HepG2 (cell line): Measurements from ENCODE around the gene CSTF3. TPM values are rescaled to one million over a fixed set of nuclear protein-coding genes. Genes with fewer than 3 reads are reported as not detected.

Experiments
- CEBPG ChIP-seq: IDR thresholded peaks from 2 replicates; pipeline ENCODE4 v1.6.1; 2016
- MEIS1 ChIP-seq: sonication (generic); formaldehyde crosslinking; IDR thresholded peaks from 2 replicates; pipeline ENCODE4 v1.9.0; 2021; ENCODE audit warnings: mild to moderate bottlenecking, missing genetic modification reagents, moderate library complexity, borderline replicate concordance
- NFE2L2 ChIP-seq: fragments of 150-350 bp; IDR thresholded peaks from 2 replicates; pipeline ENCODE4 v1.6.1; 2014; ENCODE audit warnings: low read length
- PPARG ChIP-seq: conservative IDR thresholded peaks from 2 replicates; pipeline ENCODE4 v1.6.1; 2016; ENCODE audit warnings: missing biosample characterization, missing genetic modification reagents
- RBAK ChIP-seq: sonication (generic); formaldehyde crosslinking; IDR thresholded peaks from 2 replicates; pipeline ENCODE4 v1.5.1; 2020; ENCODE audit warnings: mild to moderate bottlenecking, missing genetic modification reagents
- ZEB1 ChIP-seq: IDR thresholded peaks from 2 replicates; pipeline ENCODE4 v1.6.1; 2012; ENCODE audit warnings: mild to moderate bottlenecking, low read depth, inconsistent platforms; ENCODE audit not compliant: insufficient replicate concordance
- ZNF232 ChIP-seq: sonication (generic); formaldehyde crosslinking; IDR thresholded peaks from 2 replicates; pipeline ENCODE4 v1.4.0; 2020; ENCODE audit warnings: missing genetic modification reagents, borderline replicate concordance
- ZNF382 ChIP-seq: sonication (generic); formaldehyde crosslinking; IDR thresholded peaks from 2 replicates; pipeline ENCODE4 v1.5.0; 2020; ENCODE audit warnings: missing genetic modification reagents, mild to moderate bottlenecking, borderline replicate concordance
- ZNF383 ChIP-seq: sonication (generic); formaldehyde crosslinking; IDR thresholded peaks from 2 replicates; pipeline ENCODE4 v1.4.0; 2020; ENCODE audit warnings: missing genetic modification reagents, mild to moderate bottlenecking, borderline replicate concordance
- ZNF460 ChIP-seq: sonication (generic); formaldehyde crosslinking; IDR thresholded peaks from 2 replicates; pipeline ENCODE4 v1.5.1; 2020; ENCODE audit warnings: missing genetic modification reagents, mild to moderate bottlenecking, borderline replicate concordance
- polyA plus RNA-seq, 8 experiments: library from polyadenylated mRNA; depleted of rRNA in 3 of 8; stranded (reverse) in 7 of 8; unstranded in 1 of 8; fragments of >200 nt; fragmentation: Illumina TruSeq in 4 of 8; extraction: Trizol in 4 of 8; gene quantifications; 2 replicates each; pipeline versions ENCODE4 v1.2.1 to v1.2.3, GENCODE V29; 2011 to 2016; ENCODE audit warnings: low read depth in 4 of 8, missing spikeins in 1 of 8, mixed read lengths in 1 of 8; ENCODE audit not compliant: insufficient read depth in 1 of 8
- total RNA-seq, 5 experiments: library from RNA; depleted of rRNA; stranded (reverse); fragments of >200 nt; fragmentation: Illumina TruSeq; extraction: Trizol; gene quantifications; 2 replicates each; pipeline ENCODE4 v1.2.3, GENCODE V29; 2016; ENCODE audit warnings: low read depth in 1 of 5
- TF ChIP-seq, protein P1 (sequence below): sonication (generic); formaldehyde crosslinking; IDR thresholded peaks from 2 replicates; pipeline ENCODE4 v1.5.0; 2020; ENCODE audit warnings: mild to moderate bottlenecking, missing genetic modification reagents, moderate library complexity
- TF ChIP-seq, protein P2 (sequence below): IDR thresholded peaks from 2 replicates; pipeline ENCODE4 v1.6.1; 2016; ENCODE audit warnings: missing compliant biosample characterization, missing genetic modification reagents, borderline replicate concordance
- TF ChIP-seq, protein P3 (sequence below): IDR thresholded peaks from 2 replicates; pipeline ENCODE4 v1.6.1; 2018; ENCODE audit warnings: missing genetic modification reagents
- TF ChIP-seq, protein P4 (sequence below): sonication (generic); formaldehyde crosslinking; IDR thresholded peaks from 2 replicates; pipeline ENCODE4 v1.4.0; 2020; ENCODE audit warnings: mild to moderate bottlenecking, missing genetic modification reagents
- TF ChIP-seq, protein P5 (sequence below): IDR thresholded peaks from 2 replicates; pipeline ENCODE4 v1.6.1; 2016; ENCODE audit warnings: low read depth, borderline replicate concordance
- TF ChIP-seq, protein P6 (sequence below): IDR thresholded peaks from 2 replicates; pipeline ENCODE4 v1.6.1; 2016

Gene CSTF3
- total and polyA plus RNA-seq, 2 of the 13 experiments (the other 11 are each of a cell fraction or from before 2014, with no cell fraction given) = 21.5 to 43.6 TPM

DNA sequence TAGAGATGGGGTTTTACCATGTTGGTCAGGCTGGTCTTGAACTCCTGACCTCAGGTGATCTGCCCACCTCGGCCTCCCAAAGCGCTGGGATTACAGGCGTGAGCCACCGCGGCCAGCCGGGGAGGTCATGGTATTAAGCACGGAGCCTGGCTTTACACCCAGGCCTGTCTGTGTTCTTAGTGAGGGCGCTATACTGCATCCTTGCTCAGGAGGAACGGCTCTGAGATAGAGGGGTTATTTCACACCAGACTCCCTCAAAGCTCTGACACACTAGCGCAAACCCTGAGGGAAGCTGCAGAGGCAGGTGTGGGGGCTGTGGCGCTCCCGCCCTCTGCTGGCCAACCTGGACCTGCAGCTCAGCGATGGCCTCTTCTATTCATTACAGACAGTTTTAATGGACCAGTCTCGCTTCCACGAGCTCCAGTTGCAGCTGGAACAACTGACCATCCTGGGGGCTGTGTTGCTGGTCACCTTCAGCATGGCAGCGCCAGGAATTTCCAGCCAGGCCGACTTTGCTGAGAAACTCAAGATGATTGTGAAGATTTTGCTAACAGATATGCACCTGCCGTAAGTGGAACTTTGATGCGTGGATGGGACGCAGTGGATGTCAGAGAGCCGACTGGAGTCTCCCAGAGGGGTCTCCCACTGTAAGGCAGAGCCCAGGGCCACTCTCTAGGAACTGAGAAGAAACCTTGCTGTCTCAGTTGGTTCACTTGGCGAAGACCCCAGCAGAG lies 95.7 kb downstream of the CSTF3 start (continued):
- TF ChIP-seq ZNF383 (no peak), ZNF382 (no peak), PPARG (CRISPR knock-in tag) (0 out of 2 replicates have a peak, but pooled peaks have one; percentile 17), RBAK (no peak), MEIS1 (CRISPR knock-in tag) (no peak), ZNF232 (CRISPR knock-in tag) (no peak; the same call in 1 of the 2 replicates), NFE2L2 (no peak), CEBPG (CRISPR knock-in tag) (no peak), ZNF460 (CRISPR knock-in tag) (no peak), ZEB1 (no peak)
- TF ChIP-seq, protein P1, sequence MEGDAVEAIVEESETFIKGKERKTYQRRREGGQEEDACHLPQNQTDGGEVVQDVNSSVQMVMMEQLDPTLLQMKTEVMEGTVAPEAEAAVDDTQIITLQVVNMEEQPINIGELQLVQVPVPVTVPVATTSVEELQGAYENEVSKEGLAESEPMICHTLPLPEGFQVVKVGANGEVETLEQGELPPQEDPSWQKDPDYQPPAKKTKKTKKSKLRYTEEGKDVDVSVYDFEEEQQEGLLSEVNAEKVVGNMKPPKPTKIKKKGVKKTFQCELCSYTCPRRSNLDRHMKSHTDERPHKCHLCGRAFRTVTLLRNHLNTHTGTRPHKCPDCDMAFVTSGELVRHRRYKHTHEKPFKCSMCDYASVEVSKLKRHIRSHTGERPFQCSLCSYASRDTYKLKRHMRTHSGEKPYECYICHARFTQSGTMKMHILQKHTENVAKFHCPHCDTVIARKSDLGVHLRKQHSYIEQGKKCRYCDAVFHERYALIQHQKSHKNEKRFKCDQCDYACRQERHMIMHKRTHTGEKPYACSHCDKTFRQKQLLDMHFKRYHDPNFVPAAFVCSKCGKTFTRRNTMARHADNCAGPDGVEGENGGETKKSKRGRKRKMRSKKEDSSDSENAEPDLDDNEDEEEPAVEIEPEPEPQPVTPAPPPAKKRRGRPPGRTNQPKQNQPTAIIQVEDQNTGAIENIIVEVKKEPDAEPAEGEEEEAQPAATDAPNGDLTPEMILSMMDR (CRISPR knock-in tag) = peak; percentile 96
- TF ChIP-seq, protein P2, sequence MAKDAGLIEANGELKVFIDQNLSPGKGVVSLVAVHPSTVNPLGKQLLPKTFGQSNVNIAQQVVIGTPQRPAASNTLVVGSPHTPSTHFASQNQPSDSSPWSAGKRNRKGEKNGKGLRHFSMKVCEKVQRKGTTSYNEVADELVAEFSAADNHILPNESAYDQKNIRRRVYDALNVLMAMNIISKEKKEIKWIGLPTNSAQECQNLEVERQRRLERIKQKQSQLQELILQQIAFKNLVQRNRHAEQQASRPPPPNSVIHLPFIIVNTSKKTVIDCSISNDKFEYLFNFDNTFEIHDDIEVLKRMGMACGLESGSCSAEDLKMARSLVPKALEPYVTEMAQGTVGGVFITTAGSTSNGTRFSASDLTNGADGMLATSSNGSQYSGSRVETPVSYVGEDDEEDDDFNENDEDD = no peak
- TF ChIP-seq, protein P3, sequence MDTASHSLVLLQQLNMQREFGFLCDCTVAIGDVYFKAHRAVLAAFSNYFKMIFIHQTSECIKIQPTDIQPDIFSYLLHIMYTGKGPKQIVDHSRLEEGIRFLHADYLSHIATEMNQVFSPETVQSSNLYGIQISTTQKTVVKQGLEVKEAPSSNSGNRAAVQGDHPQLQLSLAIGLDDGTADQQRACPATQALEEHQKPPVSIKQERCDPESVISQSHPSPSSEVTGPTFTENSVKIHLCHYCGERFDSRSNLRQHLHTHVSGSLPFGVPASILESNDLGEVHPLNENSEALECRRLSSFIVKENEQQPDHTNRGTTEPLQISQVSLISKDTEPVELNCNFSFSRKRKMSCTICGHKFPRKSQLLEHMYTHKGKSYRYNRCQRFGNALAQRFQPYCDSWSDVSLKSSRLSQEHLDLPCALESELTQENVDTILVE (CRISPR knock-in tag) = 0 out of 2 replicates have a peak, but pooled peaks have one; percentile 46
- TF ChIP-seq, protein P4, sequence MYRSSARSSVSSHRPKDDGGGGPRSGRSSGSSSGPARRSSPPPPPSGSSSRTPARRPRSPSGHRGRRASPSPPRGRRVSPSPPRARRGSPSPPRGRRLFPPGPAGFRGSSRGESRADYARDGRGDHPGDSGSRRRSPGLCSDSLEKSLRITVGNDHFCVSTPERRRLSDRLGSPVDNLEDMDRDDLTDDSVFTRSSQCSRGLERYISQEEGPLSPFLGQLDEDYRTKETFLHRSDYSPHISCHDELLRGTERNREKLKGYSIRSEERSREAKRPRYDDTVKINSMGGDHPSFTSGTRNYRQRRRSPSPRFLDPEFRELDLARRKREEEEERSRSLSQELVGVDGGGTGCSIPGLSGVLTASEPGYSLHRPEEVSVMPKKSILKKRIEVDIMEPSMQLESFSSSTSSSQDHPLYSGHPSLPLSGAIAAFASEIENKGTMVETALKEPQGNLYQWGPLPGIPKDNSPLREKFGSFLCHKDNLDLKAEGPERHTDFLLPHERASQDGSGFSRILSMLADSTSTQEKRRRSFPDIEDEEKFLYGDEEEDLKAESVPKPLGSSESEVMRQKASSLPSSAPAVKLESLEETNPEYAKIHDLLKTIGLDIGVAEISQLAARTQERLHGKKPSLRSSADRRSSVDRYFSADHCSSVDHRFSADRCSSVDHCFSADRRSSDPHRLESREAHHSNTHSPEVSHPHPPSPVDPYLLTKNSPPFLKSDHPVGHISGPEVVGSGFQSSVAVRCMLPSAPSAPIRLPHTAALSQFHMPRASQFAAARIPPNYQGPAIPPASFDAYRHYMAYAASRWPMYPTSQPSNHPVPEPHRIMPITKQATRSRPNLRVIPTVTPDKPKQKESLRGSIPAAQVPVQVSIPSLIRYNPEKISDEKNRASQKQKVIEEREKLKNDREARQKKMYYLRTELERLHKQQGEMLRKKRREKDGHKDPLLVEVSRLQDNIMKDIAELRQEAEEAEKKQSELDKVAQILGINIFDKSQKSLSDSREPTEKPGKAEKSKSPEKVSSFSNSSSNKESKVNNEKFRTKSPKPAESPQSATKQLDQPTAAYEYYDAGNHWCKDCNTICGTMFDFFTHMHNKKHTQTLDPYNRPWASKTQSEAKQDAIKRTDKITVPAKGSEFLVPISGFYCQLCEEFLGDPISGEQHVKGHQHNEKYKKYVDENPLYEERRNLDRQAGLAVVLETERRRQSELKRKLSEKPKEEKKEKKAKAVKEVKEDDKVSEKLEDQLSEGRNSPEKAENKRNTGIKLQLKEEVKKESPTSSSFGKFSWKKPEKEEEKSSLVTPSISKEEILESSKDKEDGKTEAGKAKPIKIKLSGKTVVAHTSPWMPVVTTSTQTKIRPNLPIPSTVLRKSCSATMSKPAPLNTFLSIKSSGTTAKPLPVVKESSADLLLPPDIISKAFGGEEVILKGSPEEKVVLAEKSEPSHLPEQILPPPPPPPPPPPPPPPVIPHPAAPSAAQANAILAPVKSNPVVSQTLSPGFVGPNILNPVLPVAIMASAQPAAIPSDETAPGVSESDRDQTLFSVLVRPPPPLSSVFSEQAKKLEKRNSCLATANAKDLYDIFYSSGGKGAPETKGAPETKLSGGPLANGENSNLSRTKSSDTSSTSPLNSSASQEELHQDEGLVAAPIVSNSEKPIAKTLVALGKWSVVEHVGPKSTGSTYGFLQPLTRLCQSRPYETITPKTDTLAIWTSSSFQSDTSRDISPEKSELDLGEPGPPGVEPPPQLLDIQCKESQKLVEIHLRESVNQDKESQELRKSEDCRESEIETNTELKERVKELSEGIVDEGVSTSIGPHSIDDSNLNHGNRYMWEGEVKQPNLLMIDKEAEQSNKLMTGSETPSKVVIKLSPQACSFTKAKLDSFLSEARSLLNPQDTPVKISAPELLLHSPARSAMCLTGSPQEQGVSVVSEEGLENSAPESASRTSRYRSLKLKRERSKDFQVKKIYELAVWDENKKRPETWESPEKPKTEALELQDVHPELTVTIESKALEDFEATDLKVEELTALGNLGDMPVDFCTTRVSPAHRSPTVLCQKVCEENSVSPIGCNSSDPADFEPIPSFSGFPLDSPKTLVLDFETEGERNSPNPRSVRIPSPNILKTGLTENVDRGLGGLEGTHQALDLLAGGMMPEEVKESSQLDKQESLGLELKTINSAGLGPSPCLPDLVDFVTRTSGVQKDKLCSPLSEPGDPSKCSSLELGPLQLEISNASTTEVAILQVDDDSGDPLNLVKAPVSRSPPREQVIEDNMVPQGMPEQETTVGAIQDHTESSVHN (CRISPR knock-in tag) = no peak
- TF ChIP-seq, protein P5, sequence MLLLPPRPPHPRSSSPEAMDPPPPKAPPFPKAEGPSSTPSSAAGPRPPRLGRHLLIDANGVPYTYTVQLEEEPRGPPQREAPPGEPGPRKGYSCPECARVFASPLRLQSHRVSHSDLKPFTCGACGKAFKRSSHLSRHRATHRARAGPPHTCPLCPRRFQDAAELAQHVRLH = no peak
- TF ChIP-seq, protein P6, sequence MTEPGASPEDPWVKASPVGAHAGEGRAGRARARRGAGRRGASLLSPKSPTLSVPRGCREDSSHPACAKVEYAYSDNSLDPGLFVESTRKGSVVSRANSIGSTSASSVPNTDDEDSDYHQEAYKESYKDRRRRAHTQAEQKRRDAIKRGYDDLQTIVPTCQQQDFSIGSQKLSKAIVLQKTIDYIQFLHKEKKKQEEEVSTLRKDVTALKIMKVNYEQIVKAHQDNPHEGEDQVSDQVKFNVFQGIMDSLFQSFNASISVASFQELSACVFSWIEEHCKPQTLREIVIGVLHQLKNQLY (CRISPR knock-in tag) = no peak
